GM23338 (cell line): ENCODE data around the gene CRYBB3.

Experiments used
- CREB1 ChIP-seq: fragments of 250-450 bp; sonication (Bioruptor Pico); IDR thresholded peaks from 2 replicates; pipeline ENCODE4 v1.5.0; 2020; ENCODE audit warnings: low read depth, mild to moderate bottlenecking, moderate library complexity
- EZH2 ChIP-seq: fragments of 200-600 bp; sonication (generic); IDR thresholded peaks from one replicate; pipeline ENCODE4 v1.8.0; 2017; ENCODE audit warnings: antibody characterized with exemption, mild to moderate bottlenecking, low read depth; ENCODE audit not compliant: unreplicated experiment
- NANOG ChIP-seq: IDR thresholded peaks from 2 replicates; pipeline ENCODE4 v1.6.1; 2016; ENCODE audit warnings: antibody characterized with exemption, borderline replicate concordance
- POLR2AphosphoS5 ChIP-seq: IDR thresholded peaks from 2 replicates; pipeline ENCODE4 v1.6.1; 2016; ENCODE audit warnings: antibody characterized with exemption, low read depth
- STAT1 ChIP-seq: IDR thresholded peaks from one replicate; pipeline ENCODE4 v1.6.1; 2016; ENCODE audit warnings: antibody characterized with exemption; ENCODE audit not compliant: unreplicated experiment
- TF ChIP-seq, protein P1 (sequence below), 2 experiments: fragments of 200-600 bp in 1 of 2; sonication (generic) in 1 of 2; conservative IDR thresholded peaks; 2 replicates each; pipeline versions ENCODE4 v1.5.1 to v1.6.1; 2016 to 2017; ENCODE audit warnings: antibody characterized with exemption in 2 of 2, low read depth in 2 of 2, mild to moderate bottlenecking in 2 of 2, moderate library complexity in 1 of 2
- TF ChIP-seq, protein P2 (sequence below): IDR thresholded peaks from one replicate; pipeline ENCODE4 v1.6.1; 2018; ENCODE audit warnings: antibody characterized with exemption; ENCODE audit not compliant: unreplicated experiment
- TF ChIP-seq, protein P3 (sequence below): fragments of 250-450 bp; sonication (Bioruptor Pico); IDR thresholded peaks from 2 replicates; pipeline ENCODE4 v1.5.0; 2020; ENCODE audit warnings: mild to moderate bottlenecking, moderate library complexity
- TF ChIP-seq, protein P4 (sequence below): IDR thresholded peaks from 2 replicates; pipeline ENCODE4 v1.6.1; 2016; ENCODE audit warnings: antibody characterized with exemption

DNA sequence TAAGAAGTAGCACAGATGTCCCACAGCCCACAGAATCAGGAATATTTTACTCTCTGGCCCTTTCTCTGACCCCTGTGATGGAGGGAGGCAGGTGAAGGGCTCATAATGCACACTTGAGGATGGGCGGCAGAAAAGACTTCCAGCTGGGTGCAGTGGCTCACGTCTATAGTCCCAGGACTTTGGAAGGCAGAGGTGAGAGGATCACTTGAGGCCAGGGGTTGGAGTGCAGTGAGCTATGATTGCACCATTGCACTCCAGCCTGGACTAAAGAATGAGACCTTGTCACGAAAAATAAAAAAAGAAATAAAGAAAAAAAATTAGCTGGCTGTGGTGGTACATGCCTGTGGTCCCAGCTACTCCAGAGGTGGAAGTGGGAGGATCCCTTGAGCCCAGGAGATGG, 13.5 kb upstream of the CRYBB3 start:
- TF ChIP-seq, protein P1, sequence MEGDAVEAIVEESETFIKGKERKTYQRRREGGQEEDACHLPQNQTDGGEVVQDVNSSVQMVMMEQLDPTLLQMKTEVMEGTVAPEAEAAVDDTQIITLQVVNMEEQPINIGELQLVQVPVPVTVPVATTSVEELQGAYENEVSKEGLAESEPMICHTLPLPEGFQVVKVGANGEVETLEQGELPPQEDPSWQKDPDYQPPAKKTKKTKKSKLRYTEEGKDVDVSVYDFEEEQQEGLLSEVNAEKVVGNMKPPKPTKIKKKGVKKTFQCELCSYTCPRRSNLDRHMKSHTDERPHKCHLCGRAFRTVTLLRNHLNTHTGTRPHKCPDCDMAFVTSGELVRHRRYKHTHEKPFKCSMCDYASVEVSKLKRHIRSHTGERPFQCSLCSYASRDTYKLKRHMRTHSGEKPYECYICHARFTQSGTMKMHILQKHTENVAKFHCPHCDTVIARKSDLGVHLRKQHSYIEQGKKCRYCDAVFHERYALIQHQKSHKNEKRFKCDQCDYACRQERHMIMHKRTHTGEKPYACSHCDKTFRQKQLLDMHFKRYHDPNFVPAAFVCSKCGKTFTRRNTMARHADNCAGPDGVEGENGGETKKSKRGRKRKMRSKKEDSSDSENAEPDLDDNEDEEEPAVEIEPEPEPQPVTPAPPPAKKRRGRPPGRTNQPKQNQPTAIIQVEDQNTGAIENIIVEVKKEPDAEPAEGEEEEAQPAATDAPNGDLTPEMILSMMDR (conservative IDR thresholded peaks at IDR 0.05; ENCODE audit: low read depth in 2 of 2) = no peak
- TF ChIP-seq, protein P2, sequence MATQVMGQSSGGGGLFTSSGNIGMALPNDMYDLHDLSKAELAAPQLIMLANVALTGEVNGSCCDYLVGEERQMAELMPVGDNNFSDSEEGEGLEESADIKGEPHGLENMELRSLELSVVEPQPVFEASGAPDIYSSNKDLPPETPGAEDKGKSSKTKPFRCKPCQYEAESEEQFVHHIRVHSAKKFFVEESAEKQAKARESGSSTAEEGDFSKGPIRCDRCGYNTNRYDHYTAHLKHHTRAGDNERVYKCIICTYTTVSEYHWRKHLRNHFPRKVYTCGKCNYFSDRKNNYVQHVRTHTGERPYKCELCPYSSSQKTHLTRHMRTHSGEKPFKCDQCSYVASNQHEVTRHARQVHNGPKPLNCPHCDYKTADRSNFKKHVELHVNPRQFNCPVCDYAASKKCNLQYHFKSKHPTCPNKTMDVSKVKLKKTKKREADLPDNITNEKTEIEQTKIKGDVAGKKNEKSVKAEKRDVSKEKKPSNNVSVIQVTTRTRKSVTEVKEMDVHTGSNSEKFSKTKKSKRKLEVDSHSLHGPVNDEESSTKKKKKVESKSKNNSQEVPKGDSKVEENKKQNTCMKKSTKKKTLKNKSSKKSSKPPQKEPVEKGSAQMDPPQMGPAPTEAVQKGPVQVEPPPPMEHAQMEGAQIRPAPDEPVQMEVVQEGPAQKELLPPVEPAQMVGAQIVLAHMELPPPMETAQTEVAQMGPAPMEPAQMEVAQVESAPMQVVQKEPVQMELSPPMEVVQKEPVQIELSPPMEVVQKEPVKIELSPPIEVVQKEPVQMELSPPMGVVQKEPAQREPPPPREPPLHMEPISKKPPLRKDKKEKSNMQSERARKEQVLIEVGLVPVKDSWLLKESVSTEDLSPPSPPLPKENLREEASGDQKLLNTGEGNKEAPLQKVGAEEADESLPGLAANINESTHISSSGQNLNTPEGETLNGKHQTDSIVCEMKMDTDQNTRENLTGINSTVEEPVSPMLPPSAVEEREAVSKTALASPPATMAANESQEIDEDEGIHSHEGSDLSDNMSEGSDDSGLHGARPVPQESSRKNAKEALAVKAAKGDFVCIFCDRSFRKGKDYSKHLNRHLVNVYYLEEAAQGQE = no peak
- TF ChIP-seq EZH2 (no peak), POLR2AphosphoS5 (no peak), STAT1 (no peak), CREB1 (CRISPR knock-in tag) (no peak), NANOG (no peak)
- TF ChIP-seq, protein P3, sequence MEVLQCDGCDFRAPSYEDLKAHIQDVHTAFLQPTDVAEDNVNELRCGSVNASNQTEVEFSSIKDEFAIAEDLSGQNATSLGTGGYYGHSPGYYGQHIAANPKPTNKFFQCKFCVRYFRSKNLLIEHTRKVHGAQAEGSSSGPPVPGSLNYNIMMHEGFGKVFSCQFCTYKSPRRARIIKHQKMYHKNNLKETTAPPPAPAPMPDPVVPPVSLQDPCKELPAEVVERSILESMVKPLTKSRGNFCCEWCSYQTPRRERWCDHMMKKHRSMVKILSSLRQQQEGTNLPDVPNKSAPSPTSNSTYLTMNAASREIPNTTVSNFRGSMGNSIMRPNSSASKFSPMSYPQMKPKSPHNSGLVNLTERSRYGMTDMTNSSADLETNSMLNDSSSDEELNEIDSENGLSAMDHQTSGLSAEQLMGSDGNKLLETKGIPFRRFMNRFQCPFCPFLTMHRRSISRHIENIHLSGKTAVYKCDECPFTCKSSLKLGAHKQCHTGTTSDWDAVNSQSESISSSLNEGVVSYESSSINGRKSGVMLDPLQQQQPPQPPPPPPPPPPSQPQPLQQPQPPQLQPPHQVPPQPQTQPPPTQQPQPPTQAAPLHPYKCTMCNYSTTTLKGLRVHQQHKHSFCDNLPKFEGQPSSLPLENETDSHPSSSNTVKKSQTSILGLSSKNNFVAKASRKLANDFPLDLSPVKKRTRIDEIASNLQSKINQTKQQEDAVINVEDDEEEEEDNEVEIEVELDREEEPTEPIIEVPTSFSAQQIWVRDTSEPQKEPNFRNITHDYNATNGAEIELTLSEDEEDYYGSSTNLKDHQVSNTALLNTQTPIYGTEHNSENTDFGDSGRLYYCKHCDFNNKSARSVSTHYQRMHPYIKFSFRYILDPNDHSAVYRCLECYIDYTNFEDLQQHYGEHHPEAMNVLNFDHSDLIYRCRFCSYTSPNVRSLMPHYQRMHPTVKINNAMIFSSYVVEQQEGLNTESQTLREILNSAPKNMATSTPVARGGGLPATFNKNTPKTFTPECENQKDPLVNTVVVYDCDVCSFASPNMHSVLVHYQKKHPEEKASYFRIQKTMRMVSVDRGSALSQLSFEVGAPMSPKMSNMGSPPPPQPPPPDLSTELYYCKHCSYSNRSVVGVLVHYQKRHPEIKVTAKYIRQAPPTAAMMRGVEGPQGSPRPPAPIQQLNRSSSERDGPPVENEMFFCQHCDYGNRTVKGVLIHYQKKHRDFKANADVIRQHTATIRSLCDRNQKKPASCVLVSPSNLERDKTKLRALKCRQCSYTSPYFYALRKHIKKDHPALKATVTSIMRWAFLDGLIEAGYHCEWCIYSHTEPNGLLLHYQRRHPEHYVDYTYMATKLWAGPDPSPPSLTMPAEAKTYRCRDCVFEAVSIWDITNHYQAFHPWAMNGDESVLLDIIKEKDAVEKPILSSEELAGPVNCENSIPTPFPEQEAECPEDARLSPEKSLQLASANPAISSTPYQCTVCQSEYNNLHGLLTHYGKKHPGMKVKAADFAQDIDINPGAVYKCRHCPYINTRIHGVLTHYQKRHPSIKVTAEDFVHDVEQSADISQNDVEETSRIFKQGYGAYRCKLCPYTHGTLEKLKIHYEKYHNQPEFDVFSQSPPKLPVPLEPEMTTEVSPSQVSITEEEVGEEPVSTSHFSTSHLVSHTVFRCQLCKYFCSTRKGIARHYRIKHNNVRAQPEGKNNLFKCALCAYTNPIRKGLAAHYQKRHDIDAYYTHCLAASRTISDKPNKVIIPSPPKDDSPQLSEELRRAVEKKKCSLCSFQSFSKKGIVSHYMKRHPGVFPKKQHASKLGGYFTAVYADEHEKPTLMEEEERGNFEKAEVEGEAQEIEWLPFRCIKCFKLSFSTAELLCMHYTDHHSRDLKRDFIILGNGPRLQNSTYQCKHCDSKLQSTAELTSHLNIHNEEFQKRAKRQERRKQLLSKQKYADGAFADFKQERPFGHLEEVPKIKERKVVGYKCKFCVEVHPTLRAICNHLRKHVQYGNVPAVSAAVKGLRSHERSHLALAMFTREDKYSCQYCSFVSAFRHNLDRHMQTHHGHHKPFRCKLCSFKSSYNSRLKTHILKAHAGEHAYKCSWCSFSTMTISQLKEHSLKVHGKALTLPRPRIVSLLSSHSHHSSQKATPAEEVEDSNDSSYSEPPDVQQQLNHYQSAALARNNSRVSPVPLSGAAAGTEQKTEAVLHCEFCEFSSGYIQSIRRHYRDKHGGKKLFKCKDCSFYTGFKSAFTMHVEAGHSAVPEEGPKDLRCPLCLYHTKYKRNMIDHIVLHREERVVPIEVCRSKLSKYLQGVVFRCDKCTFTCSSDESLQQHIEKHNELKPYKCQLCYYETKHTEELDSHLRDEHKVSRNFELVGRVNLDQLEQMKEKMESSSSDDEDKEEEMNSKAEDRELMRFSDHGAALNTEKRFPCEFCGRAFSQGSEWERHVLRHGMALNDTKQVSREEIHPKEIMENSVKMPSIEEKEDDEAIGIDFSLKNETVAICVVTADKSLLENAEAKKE (CRISPR knock-in tag) = no peak
- TF ChIP-seq, protein P4, sequence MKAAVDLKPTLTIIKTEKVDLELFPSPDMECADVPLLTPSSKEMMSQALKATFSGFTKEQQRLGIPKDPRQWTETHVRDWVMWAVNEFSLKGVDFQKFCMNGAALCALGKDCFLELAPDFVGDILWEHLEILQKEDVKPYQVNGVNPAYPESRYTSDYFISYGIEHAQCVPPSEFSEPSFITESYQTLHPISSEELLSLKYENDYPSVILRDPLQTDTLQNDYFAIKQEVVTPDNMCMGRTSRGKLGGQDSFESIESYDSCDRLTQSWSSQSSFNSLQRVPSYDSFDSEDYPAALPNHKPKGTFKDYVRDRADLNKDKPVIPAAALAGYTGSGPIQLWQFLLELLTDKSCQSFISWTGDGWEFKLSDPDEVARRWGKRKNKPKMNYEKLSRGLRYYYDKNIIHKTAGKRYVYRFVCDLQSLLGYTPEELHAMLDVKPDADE = no peak
